NCI-H446 (cell line): ENCODE measurements around the gene KRTAP10-1.

ENCODE experiments used
- DNase-seq, 2 experiments: peaks; one replicate each; lab custom pipeline; 2025; lab: John Stamatoyannopoulos, UW

Gene KRTAP10-1

DNA sequence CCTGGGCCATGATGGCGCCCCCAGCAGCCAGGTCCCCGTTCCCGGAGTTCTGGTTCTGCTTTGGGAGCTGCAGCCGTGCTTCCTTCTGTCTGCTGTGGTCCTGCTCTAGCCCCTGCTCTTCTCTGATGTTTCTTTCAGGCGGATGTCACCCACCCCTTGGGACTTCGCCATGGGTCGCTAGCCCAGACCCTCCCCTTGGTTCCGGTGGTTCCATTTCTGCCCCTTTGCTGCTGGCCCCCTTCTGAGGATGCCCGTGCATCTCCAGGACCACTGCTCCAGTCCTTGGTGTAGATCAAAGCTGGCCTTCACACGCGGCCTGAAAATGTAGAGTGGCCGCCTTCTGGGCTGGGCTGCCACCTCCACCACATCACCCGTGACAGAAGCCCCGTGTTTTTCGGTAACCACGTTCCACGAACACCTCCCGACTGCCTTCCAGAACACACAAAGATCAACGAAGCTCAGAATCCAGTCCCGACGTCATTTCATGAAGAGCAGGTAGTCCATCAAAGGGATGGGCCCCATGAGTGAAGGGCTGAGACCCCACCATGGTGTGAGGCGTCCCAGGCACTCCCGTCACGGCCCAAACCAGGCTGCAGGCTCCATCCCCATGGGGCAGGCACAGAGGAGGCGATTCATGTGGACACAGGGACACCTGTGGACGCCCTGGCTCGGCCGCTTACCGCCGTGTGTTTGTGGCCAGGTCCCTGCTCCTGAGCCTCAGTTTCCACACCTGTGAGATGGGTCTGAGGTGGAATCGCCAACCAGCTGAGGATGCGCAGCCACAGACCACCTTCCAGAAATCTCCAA is 24.4 kb downstream of the KRTAP10-1 start:
- no peak for DNase-seq

- DNase-seq: no peak
Measured at GRCh38 chr21:44514746-44515358, 25.1 kb downstream of the KRTAP10-1 start.

- no peak for DNase-seq
Measured at GRCh38 chr21:44514218-44514520, 25.8 kb downstream of the KRTAP10-1 start.

- peak in 1 of 2 experiments; percentile 24 for DNase-seq
Measured at GRCh38 chr21:44513389-44514217, 26.4 kb downstream of the KRTAP10-1 start.

DNA sequence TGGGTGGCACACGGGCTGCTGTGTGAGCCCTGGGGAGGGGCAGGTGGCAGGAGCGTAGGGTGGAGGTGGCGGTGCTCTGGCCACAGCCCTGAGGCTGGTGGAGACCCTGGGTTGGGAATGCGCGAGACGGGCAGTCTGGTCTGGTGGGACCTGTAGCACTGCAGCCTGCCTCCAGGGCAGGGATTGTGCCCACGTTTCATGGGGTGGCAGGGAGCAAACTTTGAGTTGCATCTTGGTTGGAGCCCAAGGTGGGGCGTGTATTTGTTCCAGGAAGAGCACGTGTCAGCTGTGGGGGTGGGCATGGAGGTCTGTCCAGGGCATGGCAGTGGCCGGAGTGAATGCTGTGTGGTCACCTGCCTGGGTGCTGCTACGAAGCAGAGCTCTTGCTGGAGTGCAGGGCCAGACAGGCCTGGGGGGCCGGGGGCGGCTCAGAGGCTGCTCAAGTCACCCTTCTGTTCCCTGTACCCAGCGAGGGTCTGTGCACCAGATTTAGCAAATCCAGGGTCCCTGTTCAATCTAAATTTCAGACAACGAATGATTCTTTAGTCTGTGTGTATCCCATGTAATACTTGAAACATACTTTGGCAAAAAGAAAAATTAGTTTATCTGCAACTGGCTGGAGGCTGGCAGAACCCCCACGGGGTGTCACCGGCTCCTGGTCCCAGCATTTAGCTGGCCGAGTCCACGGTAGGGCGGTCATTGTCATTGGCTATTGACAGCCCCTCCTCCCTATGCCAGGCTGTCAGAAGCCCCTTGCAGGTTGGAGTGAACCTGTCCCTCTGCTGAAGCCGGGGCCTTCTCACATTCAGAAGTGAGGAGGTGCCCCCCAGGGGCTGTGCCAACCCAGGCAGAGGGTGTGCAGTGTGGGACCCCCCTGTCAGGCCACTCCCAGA is 27.3 kb downstream of the KRTAP10-1 start:
- DNase-seq: no peak

DNA sequence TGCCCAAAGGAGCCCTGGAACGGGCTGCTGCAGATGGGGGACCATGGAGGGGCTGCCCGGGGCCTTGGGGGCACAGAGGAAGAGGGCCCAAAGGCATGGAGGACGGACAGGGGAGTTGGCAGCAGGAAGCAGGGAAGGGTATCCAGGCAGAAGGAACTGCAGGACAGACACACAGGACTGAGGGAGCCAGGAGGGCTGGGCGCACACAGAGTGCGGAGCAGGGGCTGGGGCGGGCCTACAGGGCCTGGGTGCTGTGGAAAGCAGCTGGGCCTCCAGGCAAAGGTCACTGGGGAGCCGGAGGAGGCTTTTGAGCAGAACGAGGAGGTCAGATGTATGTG is 28.1 kb downstream of the KRTAP10-1 start:
- DNase-seq: no peak

- DNase-seq: no peak
Measured at GRCh38 chr21:44511219-44511937, 28.6 kb downstream of the KRTAP10-1 start.

GRCh38 chr21:44510508-44511218 is 29.3 kb downstream of the KRTAP10-1 start:
- DNase-seq: peak in 1 of 2 experiments; percentile 39

DNA sequence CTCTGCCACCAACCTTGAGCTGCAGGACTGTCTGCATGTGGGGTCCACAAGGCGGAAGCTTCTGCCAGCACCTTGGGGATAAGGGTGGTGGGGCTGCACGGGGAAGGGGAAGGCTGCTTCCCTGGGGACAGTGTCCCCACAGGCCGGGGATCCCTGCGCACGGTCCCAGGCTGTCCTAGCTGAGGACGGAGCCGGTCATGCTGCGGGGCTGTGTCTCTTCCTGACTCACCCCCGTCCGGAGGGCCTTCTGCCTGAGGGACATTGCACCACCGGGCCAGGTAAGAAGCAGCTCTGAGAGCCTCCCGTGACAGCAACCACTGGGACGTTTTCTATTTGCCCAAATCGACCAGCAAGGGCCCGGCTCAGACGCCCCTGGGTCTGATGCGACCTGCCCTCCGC is 29.9 kb downstream of the KRTAP10-1 start:
- DNase-seq: no peak

- DNase-seq: peak in 1 of 2 experiments; percentile 58
Measured at GRCh38 chr21:44509539-44509938, 30.5 kb downstream of the KRTAP10-1 start.

DNA sequence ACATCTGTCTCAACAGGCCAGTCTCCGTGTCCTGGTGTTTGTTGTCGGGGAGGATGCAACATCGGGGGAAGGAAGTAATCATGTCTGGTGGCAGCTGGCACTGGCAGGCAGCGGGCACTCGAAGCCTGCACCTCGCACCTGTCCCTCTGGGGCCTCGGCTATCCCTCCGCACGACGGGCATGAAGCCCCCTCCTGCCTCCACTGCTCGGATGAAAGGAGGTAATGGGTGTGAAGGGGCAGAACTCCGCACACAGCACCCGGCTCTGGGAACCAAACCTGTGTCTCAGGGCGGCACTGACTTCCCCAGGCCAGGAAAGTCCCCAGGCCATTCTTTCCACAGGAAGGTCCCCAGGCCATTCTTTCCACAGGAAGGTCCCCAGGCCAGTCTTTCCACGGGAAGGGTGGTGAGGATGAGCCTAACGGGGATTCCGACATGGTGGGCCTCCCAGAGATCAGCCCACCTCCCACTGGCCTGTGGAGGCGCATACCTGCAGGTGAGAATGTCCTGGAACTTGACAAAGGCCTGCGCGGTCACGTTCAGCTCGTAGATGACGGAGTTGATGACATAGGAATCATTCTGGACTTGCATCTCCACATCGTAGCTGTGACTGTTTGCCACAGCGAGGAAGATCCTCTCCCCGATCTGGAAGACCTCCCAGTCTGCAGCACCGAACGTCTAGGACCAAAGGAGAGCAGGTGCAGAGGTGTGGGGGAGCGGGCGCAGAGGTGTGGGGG is 31.1 kb downstream of the KRTAP10-1 start:
- no peak for DNase-seq

DNA sequence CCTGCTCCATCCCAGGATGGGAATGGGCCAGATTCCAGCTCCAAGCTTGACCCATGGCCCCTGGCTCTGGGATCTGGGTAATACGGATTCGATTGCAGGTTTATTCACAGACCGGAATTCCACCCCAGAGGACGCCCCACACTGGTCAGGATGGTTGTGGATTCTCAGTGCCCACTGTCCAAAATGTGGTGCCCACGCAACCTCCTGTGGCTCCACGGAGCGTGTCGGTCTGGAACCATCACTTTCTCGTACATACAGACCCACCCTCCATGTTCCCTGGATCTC is 31.6 kb downstream of the KRTAP10-1 start:
- no peak for DNase-seq

DNA sequence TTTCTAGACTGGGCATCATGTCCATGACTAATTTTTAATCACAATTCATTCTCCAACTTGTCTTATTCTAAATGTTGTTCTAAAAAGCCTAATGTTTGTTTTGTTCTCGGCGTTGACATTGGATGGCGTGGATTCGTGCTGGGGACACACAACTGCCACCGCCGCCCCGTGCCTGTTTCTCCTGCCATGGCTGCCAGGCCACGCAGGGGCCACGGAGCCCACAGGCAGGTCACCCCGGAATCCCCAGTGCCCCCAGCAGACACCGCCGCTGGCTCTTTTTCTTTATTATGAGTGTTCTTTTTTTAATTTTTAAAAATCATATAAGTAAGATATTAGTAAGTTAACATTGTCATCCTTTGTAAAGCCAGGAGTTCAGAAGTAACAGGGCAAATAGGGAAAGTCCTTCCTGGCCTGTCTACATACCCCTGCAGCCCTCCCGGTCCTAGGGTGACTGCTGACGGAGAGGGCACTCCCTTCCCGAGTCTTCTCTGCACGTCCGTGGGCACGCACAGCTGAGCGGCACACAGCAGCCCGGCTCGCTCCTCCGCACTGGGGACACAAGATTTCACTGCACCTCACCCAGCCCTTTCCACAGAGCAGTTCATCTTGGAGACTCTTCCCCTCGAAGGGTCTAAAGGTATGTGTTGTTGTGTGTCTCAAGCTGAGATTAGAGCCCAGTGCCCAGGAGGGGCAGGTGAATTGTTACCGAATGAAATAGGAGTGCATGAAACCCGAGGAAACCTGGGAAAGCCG is 32.1 kb downstream of the KRTAP10-1 start:
- no peak for DNase-seq

DNA sequence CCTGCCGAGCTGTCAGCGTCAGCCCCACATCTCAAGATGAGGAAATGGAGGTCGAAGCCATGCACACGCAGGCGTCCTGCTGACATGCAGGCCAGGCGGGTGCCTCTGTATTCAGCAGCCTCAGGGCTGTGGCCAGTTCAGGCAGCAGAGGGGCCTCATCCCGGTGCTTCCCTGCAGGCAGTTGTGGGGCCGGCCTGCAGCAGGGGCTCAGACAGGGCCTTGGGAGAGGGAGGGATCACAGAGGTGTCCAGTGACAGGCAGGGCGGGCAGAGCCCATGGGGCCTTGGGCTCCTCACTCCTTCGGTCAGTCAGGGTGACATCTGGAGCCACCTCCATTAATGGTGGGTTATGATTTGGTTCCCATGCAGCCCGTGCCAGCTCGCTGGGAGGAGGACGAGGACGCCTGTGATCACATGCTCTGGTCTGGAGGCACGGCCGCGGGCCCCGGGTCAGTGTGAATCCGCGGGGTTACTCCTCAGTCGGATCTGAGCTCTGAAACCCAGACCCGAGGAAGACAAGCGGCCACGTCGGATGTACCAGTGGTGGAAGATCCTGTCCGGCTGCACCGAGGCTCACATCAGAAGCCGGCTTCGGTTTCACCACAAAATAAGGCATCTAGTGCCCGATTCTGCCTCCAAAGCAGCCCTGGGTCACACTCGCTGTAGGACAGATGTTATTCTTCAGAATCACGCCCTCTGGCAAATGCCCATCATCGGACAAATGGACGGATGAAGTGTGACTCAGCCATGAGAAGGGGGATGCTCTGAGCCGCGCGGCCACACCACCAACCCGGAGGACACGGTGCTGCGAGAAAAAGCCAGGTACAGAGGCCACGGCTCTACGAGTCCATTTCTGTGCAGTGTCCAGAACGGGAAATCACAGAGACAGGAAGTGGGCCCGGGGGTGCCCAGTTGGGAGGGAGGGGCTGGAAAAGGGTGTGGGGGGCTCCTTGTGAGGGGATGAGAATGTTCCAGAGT is 33.4 kb downstream of the KRTAP10-1 start:
- DNase-seq: no peak

GRCh38 chr21:44505673-44506278 is 34.2 kb downstream of the KRTAP10-1 start:
- no peak for DNase-seq

- DNase-seq: no peak
Measured at GRCh38 chr21:44503901-44504399, 36.0 kb downstream of the KRTAP10-1 start.
